Upper lobe of left lung (tissue), 6 donors: Measurements from ENCODE around the gene KRT3. TPM values are rescaled to one million over a fixed set of nuclear protein-coding genes. Genes with fewer than 3 reads are reported as not detected.

Source experiments
- ATAC-seq, 2 donors: fragments of 200-7000 bp; cut with Tn5 transposase; one replicate each; pipeline ENCODE4 v1.9.1; 2022; ENCODE audit warnings: mild to moderate bottlenecking in 2 of 2, moderate library complexity in 2 of 2; ENCODE audit not compliant: low FRiP score in 2 of 2
- DNase-seq, 2 donors: peaks; one replicate each; pipeline ENCODE4 v3.0.0-alpha.2; 2019 to 2020
- H3K27ac ChIP-seq, 4 donors: fragments of 200-600 bp; sonication (generic); one replicate each; pipeline ENCODE4 v1.5.1; 2016 to 2019
- H3K27me3 ChIP-seq, 4 donors: fragments of 200-600 bp; sonication (generic); one replicate each; pipeline ENCODE4 v1.5.1; 2017 to 2019
- H3K36me3 ChIP-seq, 4 donors: fragments of 200-600 bp; sonication (generic); one replicate each; pipeline ENCODE4 v1.5.1; 2016 to 2019
- H3K4me1 ChIP-seq, 4 donors: fragments of 200-600 bp; sonication (generic); one replicate each; pipeline ENCODE4 v1.5.1; 2018 to 2019
- H3K4me3 ChIP-seq, 4 donors: fragments of 200-600 bp; sonication (generic); one replicate each; pipeline ENCODE4 v1.5.1; 2017 to 2019; ENCODE audit warnings: mild to moderate bottlenecking in 2 of 4, moderate library complexity in 1 of 4
- H3K9me3 ChIP-seq, 4 donors: fragments of 200-600 bp; sonication (generic); one replicate each; pipeline ENCODE4 v1.5.1; 2018 to 2019
- CTCF ChIP-seq, 6 experiments: fragments of 450-650 bp in 4 of 6; fragments of 200-600 bp in 2 of 6; sonication (generic) in 2 of 6; IDR thresholded peaks; one replicate each; pipeline ENCODE4 v1.5.1; 2016 to 2019; ENCODE audit warnings: antibody characterized with exemption in 6 of 6
- EP300 ChIP-seq, 4 donors: sonication (generic); formaldehyde crosslinking; IDR thresholded peaks; one replicate each; pipeline ENCODE4 v1.5.1; 2017; ENCODE audit warnings: antibody characterized with exemption in 4 of 4, control low read depth in 2 of 4
- POLR2A ChIP-seq, 4 donors: fragments of 450-650 bp; IDR thresholded peaks; one replicate each; pipeline ENCODE4 v1.5.1; 2016 to 2017; ENCODE audit warnings: antibody characterized with exemption in 4 of 4, mild to moderate bottlenecking in 2 of 4
- POLR2AphosphoS5 ChIP-seq, 2 donors: sonication (generic); formaldehyde crosslinking; IDR thresholded peaks; one replicate each; pipeline ENCODE4 v1.5.1; 2017; ENCODE audit warnings: antibody characterized with exemption in 2 of 2
- WGBS, 2 donors: methylation state at CpG; one replicate each; pipeline ENCODE4 v1.1.5; 2017 to 2018; 5-methylcytosine and 5-hydroxymethylcytosine counted together
- total RNA-seq, 6 donors: library from RNA; depleted of rRNA in 4 of 6; stranded (reverse); fragments of >200 nt in 4 of 6; gene quantifications; one replicate each; pipeline versions ENCODE4 v1.1.0 to v1.2.1, GENCODE V29; 2016 to 2021
- donor health status: DM: no; HTN: no; CAD: no; lungs with moderate emphysema.
- donor health status: DM: no; HTN: yes; CAD: no; lungs with severe emphysema.

KRT3 gene
- total RNA-seq, 6 donors from 2014 or later, result not detected

- Histone ChIP-seq H3K4me3 (no peak overlapping the region), H3K36me3 (no peaks in the 10 kb centered on the region), H3K9me3 (no peaks in the 10 kb centered on the region), H3K4me1 (peaks cover 0 to 8% (median 3%) of the 10 kb centered on the region in 4 donors), H3K27me3 (no peaks in the 10 kb centered on the region), H3K27ac (no peak overlapping the region)
- WGBS, 2 donors, result 94 to 96% methylated on average over 4 of the region's 4 CpGs
- DNase-seq (no peak), ATAC-seq (no peak)
- TF ChIP-seq EP300 (IDR thresholded peaks at IDR 0.05), result no peak
- TF ChIP-seq POLR2A (IDR thresholded peaks at IDR 0.05), result no peak
- TF ChIP-seq POLR2AphosphoS5 (IDR thresholded peaks at IDR 0.05), result no peak
- no peak for TF ChIP-seq CTCF (IDR thresholded peaks at IDR 0.05)
These were observed 13.4 kb downstream of the KRT3 start for GRCh38 chr12:52782502-52782901.

DNA sequence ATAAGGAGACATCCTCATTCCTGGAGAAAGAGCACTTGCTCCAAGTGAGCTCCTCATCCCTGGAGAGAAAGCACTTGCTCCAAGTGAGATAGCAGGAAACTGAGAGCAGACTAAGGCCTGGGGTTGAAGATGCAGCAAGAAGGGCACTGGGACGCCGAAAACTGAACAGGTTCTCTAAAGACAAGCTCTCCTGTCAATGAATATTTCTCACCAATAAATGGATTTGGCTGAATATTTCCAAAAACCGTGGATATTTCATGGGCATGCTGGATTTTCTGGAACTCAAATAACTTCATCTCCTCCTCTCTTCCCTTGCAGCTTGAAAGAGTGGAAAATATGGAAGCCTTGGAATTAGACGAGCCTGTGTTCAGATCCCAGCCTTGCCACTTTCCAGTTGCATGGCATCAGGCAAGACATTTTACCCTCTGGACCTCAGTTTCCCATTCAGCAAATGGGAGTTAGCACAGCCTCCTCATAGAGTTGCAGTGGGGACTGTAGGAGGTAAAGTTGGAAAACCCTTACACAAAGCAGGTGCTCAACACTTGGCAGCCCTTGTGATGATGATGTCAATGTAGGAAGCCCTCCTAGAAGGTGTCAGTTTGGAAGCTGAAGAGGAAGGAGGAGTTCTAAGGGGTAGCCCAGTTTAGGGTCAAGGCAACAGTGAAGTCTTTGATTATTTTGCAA is 14.4 kb downstream of the KRT3 start:
- no peaks in the 10 kb centered on the region for H3K27me3 ChIP-seq

DNA sequence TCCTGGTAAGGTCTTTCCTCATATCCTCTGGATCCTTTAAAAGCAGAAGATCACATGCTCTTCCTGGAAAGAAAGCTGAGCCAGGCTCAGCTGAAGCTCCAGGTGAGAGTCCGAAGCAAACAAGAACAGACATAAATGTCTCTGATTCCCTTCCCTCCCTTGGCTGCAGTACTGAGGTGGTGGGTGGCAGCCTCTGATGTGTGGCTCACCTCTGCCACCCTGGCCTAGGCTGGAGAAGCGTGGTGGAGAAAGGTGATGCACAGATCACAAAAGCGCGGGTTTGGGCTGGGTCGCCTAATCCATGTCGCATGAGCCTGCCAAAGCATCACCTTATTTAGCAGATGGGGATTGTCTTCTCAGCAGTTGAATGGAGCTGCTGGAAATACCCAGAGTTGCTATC is 16.0 kb downstream of the KRT3 start:
- Histone ChIP-seq H3K27ac (no peak overlapping the region), H3K4me1 (no peaks in the 10 kb centered on the region), H3K36me3 (no peaks in the 10 kb centered on the region), H3K9me3 (no peaks in the 10 kb centered on the region), H3K4me3 (no peak overlapping the region), H3K27me3 (no peaks in the 10 kb centered on the region)
- no peak for DNase-seq
- ATAC-seq, result no peak
- no peak for TF ChIP-seq POLR2AphosphoS5 (IDR thresholded peaks at IDR 0.05)
- whole genome bisulfite sequencing, 2 donors, result 93 to 94% methylated on average over 6 of the region's 6 CpGs

More for the DNA sequence above, 14.4 kb downstream of the KRT3 start:
- Histone ChIP-seq H3K27ac (no peak overlapping the region), H3K4me1 (no peaks in the 10 kb centered on the region), H3K9me3 (no peaks in the 10 kb centered on the region), H3K4me3 (no peak overlapping the region), H3K36me3 (no peaks in the 10 kb centered on the region)
- no peak for TF ChIP-seq CTCF (IDR thresholded peaks at IDR 0.05)
- no peak for TF ChIP-seq POLR2AphosphoS5 (IDR thresholded peaks at IDR 0.05)
- TF ChIP-seq POLR2A (IDR thresholded peaks at IDR 0.05), result no peak
- TF ChIP-seq EP300 (IDR thresholded peaks at IDR 0.05), result no peak
- 74 to 77% methylated on average over 4 of the region's 4 CpGs for WGBS, 2 donors
- DNase-seq (no peak), ATAC-seq (no peak)

DNA sequence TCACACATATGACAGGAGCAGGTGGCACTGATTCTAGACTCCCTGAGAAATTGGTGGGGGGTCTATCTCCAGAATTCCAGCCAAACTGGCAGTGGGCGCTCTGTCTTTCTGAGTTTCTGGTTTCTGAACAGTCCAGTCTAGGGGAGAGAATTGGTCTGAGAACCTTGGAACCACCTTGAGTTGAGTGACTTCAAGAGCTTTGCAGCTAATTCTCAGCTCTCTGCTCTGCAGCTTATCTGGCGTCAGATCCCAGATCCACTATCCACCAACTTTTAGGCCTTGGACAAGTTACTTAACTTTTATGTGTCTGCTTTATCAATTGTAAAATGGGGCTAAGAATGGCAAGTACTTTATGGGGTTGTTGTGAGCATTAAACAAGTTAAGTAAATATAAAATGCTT is 17.1 kb downstream of the KRT3 start:
- Histone ChIP-seq H3K4me1 (no peaks in the 10 kb centered on the region), H3K4me3 (no peak overlapping the region), H3K27ac (no peak overlapping the region), H3K36me3 (no peaks in the 10 kb centered on the region), H3K9me3 (no peaks in the 10 kb centered on the region), H3K27me3 (no peaks in the 10 kb centered on the region)
- TF ChIP-seq POLR2A (IDR thresholded peaks at IDR 0.05) (no peak), EP300 (IDR thresholded peaks at IDR 0.05) (no peak), POLR2AphosphoS5 (IDR thresholded peaks at IDR 0.05) (no peak), CTCF (IDR thresholded peaks at IDR 0.05) (no peak)
- WGBS, 2 donors, result 85 to 100% methylated on average over 2 of the region's 2 CpGs
- DNase-seq, result no peak
- ATAC-seq, result no peak

GRCh38 chr12:52777566-52777965 is 18.4 kb downstream of the KRT3 start:
- Histone ChIP-seq H3K36me3 (no peaks in the 10 kb centered on the region), H3K4me3 (no peak overlapping the region), H3K27me3 (no peaks in the 10 kb centered on the region), H3K4me1 (no peaks in the 10 kb centered on the region), H3K9me3 (no peaks in the 10 kb centered on the region), H3K27ac (no peak overlapping the region)
- 91 to 100% methylated on average over 3 to 4 of the region's 4 CpGs for WGBS, 2 donors
- DNase-seq (no peak), ATAC-seq (no peak)
- TF ChIP-seq EP300 (IDR thresholded peaks at IDR 0.05) (no peak), POLR2AphosphoS5 (IDR thresholded peaks at IDR 0.05) (no peak), CTCF (IDR thresholded peaks at IDR 0.05) (no peak), POLR2A (IDR thresholded peaks at IDR 0.05) (no peak)
